H1 (cell line): ENCODE results near the gene DCDC2.

Experiments
- CEBPB ChIP-seq: IDR thresholded peaks from 2 replicates; pipeline ENCODE4 v1.6.1; 2012; ENCODE audit warnings: low read depth, low read length
- CHD2 ChIP-seq: IDR thresholded peaks from 2 replicates; pipeline ENCODE4 v1.6.1; 2012; ENCODE audit warnings: low read length, improper control_type of control experiment
- CTCF ChIP-seq, 3 experiments: IDR thresholded peaks; 1 replicate in 2 of 3; 2 replicates in 1 of 3; pipeline versions ENCODE4 v1.5.1 to v1.6.1; 2011; ENCODE audit warnings: low read length in 3 of 3, mild to moderate bottlenecking in 3 of 3, inconsistent platforms in 2 of 3, low read depth in 1 of 3, moderate library complexity in 1 of 3; ENCODE audit not compliant: insufficient read depth in 1 of 3; ENCODE audit errors: control extremely low read depth in 1 of 3
- EP300 ChIP-seq, 2 experiments: IDR thresholded peaks; 1 replicate in 1 of 2; 2 replicates in 1 of 2; pipeline ENCODE4 v1.6.1; 2011 to 2012; ENCODE audit warnings: low read depth in 2 of 2, low read length in 2 of 2, mild to moderate bottlenecking in 2 of 2, borderline replicate concordance in 1 of 2, inconsistent platforms in 1 of 2, moderate library complexity in 1 of 2
- NRF1 ChIP-seq: IDR thresholded peaks from 2 replicates; pipeline ENCODE4 v1.6.1; 2011; ENCODE audit warnings: mild to moderate bottlenecking, low read depth, low read length, improper control_type of control experiment
- POLR2A ChIP-seq, 2 experiments: IDR thresholded peaks; 1 replicate in 1 of 2; 2 replicates in 1 of 2; pipeline ENCODE4 v1.6.1; 2011; ENCODE audit warnings: low read depth in 2 of 2, low read length in 2 of 2, mild to moderate bottlenecking in 2 of 2; ENCODE audit errors: control extremely low read depth in 1 of 2
- POLR2AphosphoS5 ChIP-seq: IDR thresholded peaks from 2 replicates; pipeline ENCODE4 v1.6.1; 2011; ENCODE audit warnings: low read depth, low read length
- SIN3A ChIP-seq, 2 experiments: IDR thresholded peaks in 1 of 2; conservative IDR thresholded peaks in 1 of 2; 2 replicates each; pipeline ENCODE4 v1.6.1; 2011 to 2012; ENCODE audit warnings: low read length in 2 of 2, improper control_type of control experiment in 1 of 2, low read depth in 1 of 2, mild to moderate bottlenecking in 1 of 2
- SIRT6 ChIP-seq: IDR thresholded peaks from one replicate; pipeline ENCODE4 v1.7.1; 2012; ENCODE audit warnings: low read length, inconsistent platforms
- SP4 ChIP-seq: IDR thresholded peaks from 2 replicates; pipeline ENCODE4 v1.6.1; 2012; ENCODE audit warnings: low read length, inconsistent platforms
- SUZ12 ChIP-seq: fragments of 200-600 bp; sonication (generic); IDR thresholded peaks from 2 replicates; pipeline ENCODE4 v1.6.1; 2012; ENCODE audit warnings: mild to moderate bottlenecking, inconsistent platforms, low read length, moderate library complexity, mixed read lengths
- TCF12 ChIP-seq: IDR thresholded peaks from 2 replicates; pipeline ENCODE4 v1.6.1; 2011; ENCODE audit warnings: low read depth, mild to moderate bottlenecking, low read length
- ZNF274 ChIP-seq: IDR thresholded peaks from 2 replicates; pipeline ENCODE4 v1.7.0; 2012; ENCODE audit warnings: low read length, borderline replicate concordance; ENCODE audit errors: extremely low read depth

DNA sequence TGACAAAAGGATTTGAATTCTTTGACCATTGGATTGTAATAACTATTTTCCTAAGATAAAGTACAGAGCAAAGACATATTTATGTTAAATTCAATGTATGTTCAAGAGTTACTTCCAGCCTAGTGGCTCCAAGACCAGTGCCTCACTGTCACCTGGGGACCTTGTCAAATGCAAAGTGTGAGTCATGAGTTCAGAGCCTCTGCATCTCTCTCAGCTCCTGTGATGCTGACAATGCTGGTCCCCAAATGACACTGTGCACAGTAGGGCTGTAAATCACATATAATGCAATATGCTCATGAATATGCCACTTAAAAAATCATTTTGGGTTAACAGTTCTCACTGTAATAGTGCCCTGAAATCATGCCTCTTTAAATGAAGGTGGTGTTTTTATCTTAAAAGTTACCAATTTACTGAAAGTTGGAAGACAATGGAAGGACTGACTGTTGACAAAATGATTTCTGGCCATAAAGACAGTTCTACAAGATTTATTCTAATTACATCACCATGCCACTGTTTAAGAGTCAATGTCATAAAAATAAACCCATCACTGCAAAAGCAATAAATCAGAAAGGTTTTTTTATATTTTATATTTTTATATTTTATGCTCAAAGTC is 169.8 kb downstream of the DCDC2 start:
- TF ChIP-seq SIN3A (conservative IDR thresholded peaks at IDR 0.05 in 1 of 2, IDR thresholded peaks at IDR 0.05 in 1 of 2; ENCODE audit: low read depth in 1 of 2, low read length in 2 of 2), result no peak
- TF ChIP-seq ZNF274, result no peak
- TF ChIP-seq CHD2, result no peak
- TF ChIP-seq SP4, result no peak
- TF ChIP-seq CTCF (IDR thresholded peaks at IDR 0.05; ENCODE audit: control extremely low read depth in 1 of 3, insufficient read depth in 1 of 3, low read depth in 1 of 3, low read length in 3 of 3), result no peak
- no peak for TF ChIP-seq TCF12
- TF ChIP-seq POLR2AphosphoS5, result no peak
- TF ChIP-seq NRF1, result no peak
- TF ChIP-seq SUZ12, result no peak
- no peak for TF ChIP-seq EP300 (IDR thresholded peaks at IDR 0.05; ENCODE audit: borderline replicate concordance in 1 of 2, low read depth in 2 of 2, low read length in 2 of 2)
- no peak for TF ChIP-seq SIRT6
- no peak for TF ChIP-seq CEBPB
- no peak for TF ChIP-seq POLR2A (IDR thresholded peaks at IDR 0.05; ENCODE audit: control extremely low read depth in 1 of 2, low read depth in 2 of 2, low read length in 2 of 2)
